Activated gamma-delta T cell (primary cell): ENCODE data around the gene KPNA4.
"Not testable (repeated sequence)": the region's sequence is repeated elsewhere in the genome, so short reads cannot be mapped to it uniquely, and the experiment has no call there.

Experiments
- DNase-seq: peaks from one replicate; lab custom pipeline; 2025; lab: John Stamatoyannopoulos, UW

KPNA4 gene

GRCh38 chr3:160486459-160486869, 78.9 kb downstream of the KPNA4 start:
- DNase-seq = no peak

GRCh38 chr3:160482796-160483195, 82.6 kb downstream of the KPNA4 start:
- DNase-seq = no peak

- no peak for DNase-seq
These were observed 83.5 kb downstream of the KPNA4 start for GRCh38 chr3:160481856-160482255.

- no peak for DNase-seq
These were observed 84.4 kb downstream of the KPNA4 start for GRCh38 chr3:160480931-160481330.

GRCh38 chr3:160479376-160479775, 86.0 kb downstream of the KPNA4 start:
- no peak for DNase-seq

- DNase-seq = no peak
These were observed 87.0 kb downstream of the KPNA4 start for GRCh38 chr3:160478338-160478737.

- no peak for DNase-seq
These were observed 87.6 kb downstream of the KPNA4 start for GRCh38 chr3:160477750-160478149.

GRCh38 chr3:160475884-160476283, 89.5 kb downstream of the KPNA4 start:
- DNase-seq = no peak

- DNase-seq = no peak
These were observed 90.2 kb downstream of the KPNA4 start for GRCh38 chr3:160475153-160475552.

GRCh38 chr3:160474416-160474838, 90.9 kb downstream of the KPNA4 start:
- DNase-seq = no peak

GRCh38 chr3:160473978-160474377, 91.4 kb downstream of the KPNA4 start:
- DNase-seq = no peak

GRCh38 chr3:160473221-160473620, 92.2 kb downstream of the KPNA4 start:
- no peak for DNase-seq

GRCh38 chr3:160472344-160472743, 93.0 kb downstream of the KPNA4 start:
- DNase-seq = no peak

GRCh38 chr3:160471892-160472291, 93.5 kb downstream of the KPNA4 start:
- no peak for DNase-seq

GRCh38 chr3:160470181-160470580, 95.2 kb downstream of the KPNA4 start:
- DNase-seq = no peak

- DNase-seq = no peak
These were observed 100.4 kb downstream of the KPNA4 start for GRCh38 chr3:160464971-160465370.

- DNase-seq = no peak
These were observed 101.0 kb downstream of the KPNA4 start for GRCh38 chr3:160464321-160464720.

GRCh38 chr3:160460033-160460432, 105.3 kb downstream of the KPNA4 start:
- DNase-seq = no peak

GRCh38 chr3:160459450-160459970, 105.9 kb downstream of the KPNA4 start:
- no peak for DNase-seq

GRCh38 chr3:160458151-160458550, 107.2 kb downstream of the KPNA4 start:
- no peak for DNase-seq

- DNase-seq = no peak
These were observed 109.5 kb downstream of the KPNA4 start for GRCh38 chr3:160455846-160456245.

GRCh38 chr3:160454995-160455394, 110.4 kb downstream of the KPNA4 start:
- DNase-seq = no peak

GRCh38 chr3:160452251-160452650, 113.1 kb downstream of the KPNA4 start:
- DNase-seq = not testable (repeated sequence)

- DNase-seq = no peak
These were observed 113.8 kb downstream of the KPNA4 start for GRCh38 chr3:160451602-160452001.

- no peak for DNase-seq
These were observed 114.5 kb downstream of the KPNA4 start for GRCh38 chr3:160450846-160451245.
